Testis (tissue), 2 donors: ENCODE measurements around the gene GABBR2.

Source experiments
- POLR2A ChIP-seq: fragments of 450-650 bp; IDR thresholded peaks from one replicate; pipeline ENCODE4 v1.6.1; 2017; ENCODE audit warnings: antibody characterized with exemption, mild to moderate bottlenecking, moderate library complexity
- TF ChIP-seq, protein P1 (sequence below), 3 experiments: fragments of 450-650 bp in 2 of 3; fragments of 200-600 bp in 1 of 3; sonication (generic) in 1 of 3; IDR thresholded peaks; one replicate each; pipeline ENCODE4 v1.5.1; 2016 to 2019; ENCODE audit warnings: antibody characterized with exemption in 3 of 3, mild to moderate bottlenecking in 2 of 3, moderate library complexity in 1 of 3

DNA sequence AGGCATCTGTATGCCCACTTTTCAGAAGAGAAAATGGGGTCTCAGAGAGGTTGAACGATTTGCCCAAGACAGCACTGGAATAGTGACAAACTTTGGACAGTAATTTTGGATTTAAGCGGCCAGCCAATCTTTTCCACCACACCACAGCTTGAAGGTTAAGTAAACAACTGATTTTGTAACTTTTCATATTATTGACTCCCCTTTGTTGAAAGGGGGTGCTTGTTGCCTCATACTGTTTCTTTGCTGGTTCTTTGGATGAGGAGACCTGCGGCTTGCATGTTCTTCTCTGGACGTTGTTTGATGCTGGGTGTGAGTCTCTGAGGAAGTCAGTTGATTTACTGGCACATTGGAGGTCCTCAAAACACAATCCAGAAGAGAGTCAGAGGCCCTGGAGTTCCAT is 11.7 kb upstream of the GABBR2 start:
- TF ChIP-seq, protein P1, sequence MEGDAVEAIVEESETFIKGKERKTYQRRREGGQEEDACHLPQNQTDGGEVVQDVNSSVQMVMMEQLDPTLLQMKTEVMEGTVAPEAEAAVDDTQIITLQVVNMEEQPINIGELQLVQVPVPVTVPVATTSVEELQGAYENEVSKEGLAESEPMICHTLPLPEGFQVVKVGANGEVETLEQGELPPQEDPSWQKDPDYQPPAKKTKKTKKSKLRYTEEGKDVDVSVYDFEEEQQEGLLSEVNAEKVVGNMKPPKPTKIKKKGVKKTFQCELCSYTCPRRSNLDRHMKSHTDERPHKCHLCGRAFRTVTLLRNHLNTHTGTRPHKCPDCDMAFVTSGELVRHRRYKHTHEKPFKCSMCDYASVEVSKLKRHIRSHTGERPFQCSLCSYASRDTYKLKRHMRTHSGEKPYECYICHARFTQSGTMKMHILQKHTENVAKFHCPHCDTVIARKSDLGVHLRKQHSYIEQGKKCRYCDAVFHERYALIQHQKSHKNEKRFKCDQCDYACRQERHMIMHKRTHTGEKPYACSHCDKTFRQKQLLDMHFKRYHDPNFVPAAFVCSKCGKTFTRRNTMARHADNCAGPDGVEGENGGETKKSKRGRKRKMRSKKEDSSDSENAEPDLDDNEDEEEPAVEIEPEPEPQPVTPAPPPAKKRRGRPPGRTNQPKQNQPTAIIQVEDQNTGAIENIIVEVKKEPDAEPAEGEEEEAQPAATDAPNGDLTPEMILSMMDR (IDR thresholded peaks at IDR 0.05), result no peak
- no peak for TF ChIP-seq POLR2A
